NCI-H510A treated with DMSO at 0.1 percent for 48 hours (cell line): ENCODE results near the gene UNC93B1.
A peak's percentile ranks its signal among the peaks of the same experiment; 100 is the strongest.

Experiments
- DNase-seq: peaks from one replicate; lab custom pipeline; 2025; lab: John Stamatoyannopoulos, UW

The UNC93B1 gene

GRCh38 chr11:68022531-68022930, 18.6 kb upstream of the UNC93B1 start:
- DNase-seq: no peak

- DNase-seq: peak; percentile 33
Observed at GRCh38 chr11:68021167-68021787, 17.4 kb upstream of the UNC93B1 start.

- no peak for DNase-seq
Observed at GRCh38 chr11:68020575-68020974, 16.7 kb upstream of the UNC93B1 start.

DNA sequence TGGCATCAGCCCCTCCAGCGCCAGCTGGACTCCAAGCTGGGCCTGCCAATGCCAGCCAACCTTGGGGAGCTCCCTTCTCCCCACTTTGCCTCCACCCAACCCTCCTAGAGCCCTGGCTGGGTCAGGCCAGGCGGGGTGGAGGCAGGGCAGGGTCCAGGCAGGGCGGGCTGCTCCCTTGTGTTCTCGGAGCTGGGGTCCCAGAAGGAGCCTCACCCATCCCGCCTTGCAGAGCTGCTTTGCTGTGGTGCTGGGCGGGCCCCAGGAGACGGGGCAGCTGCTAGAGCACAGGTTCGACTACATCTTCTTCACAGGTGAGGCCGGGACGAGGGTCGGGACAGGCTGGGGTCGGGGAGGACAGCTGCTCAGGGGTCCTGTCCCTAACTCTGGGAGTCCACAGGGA, 15.6 kb upstream of the UNC93B1 start:
- no peak for DNase-seq

GRCh38 chr11:68018730-68019190, 14.9 kb upstream of the UNC93B1 start:
- no peak for DNase-seq

DNA sequence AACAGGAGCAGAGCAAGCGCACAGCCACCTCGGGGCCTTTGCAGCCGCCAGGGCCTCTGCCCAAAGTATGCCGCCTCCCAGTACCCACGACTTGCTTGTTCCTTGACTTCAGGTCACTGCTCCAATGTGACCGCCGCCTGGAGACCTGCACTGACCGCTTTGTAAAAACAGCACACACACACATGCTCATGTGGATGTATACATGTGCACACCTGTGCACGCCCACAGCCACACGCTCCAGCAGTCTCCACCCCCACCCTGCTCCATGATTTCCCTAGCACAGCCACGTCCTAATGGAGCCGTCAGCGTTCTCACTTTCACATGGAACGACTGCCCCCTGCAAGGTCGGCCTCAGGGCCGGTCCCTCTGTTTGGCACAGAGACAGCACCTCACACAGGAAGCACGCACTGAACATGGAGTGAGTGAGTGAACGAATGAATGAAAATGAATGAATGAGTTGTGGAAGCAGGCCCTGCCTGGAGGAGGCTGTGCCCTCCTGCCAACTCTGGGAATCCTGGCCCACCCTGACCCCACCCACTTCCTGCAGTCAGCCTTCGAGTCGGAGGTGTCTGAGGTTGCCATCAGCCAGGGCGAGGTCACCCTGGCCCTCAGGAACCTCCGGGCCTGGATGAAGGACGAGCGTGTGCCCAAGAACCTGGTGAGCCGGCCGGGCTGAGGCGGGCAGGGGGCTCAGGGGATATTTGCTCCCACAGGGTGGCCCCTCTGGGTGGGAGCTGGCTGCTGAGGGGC, 14.3 kb upstream of the UNC93B1 start:
- no peak for DNase-seq

DNA sequence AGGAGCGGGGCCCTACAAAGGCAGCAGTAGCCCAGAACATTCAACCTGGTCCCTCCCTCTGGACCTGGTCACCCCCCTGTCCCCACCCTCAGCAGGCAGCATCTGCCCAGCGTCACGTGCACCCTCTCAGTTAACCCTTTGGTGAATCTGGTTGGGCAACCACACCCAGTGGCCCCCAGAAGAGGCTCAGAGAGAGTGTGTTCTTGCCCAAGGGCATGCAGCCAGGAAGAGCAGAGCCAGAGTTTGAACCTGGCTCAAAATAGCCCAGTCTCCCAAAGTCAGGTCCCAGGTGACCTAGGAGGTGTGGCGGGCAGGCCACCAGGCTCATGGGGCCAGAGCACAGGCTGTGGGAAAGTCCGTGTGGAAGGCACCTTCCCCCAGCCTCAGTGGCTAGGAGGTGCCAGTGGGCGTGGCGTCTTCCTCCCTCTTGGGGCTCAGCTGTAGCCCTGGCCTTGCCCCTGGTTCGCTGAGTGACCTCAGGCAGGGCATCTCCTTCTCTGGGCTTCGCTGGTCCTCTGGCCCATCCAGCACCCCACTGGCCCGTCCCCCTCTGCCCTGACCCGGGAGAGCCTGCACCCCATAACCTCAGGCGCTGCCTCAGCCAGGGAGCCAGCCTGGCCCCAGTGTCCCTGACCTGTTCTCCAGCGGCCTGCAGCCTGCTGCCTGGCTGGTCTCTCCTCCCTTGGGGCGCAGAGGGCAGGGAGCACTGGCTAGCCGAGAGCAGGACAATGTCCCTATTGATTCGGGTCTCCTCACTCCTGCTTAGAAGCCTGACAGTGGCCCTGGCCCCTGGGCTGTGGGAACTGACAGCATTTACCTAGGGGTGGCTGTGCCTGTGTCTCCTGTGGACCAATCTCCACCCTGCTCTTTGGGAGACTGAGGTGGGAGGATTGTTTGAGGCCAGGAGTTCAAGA, 13.3 kb upstream of the UNC93B1 start:
- DNase-seq: no peak

DNA sequence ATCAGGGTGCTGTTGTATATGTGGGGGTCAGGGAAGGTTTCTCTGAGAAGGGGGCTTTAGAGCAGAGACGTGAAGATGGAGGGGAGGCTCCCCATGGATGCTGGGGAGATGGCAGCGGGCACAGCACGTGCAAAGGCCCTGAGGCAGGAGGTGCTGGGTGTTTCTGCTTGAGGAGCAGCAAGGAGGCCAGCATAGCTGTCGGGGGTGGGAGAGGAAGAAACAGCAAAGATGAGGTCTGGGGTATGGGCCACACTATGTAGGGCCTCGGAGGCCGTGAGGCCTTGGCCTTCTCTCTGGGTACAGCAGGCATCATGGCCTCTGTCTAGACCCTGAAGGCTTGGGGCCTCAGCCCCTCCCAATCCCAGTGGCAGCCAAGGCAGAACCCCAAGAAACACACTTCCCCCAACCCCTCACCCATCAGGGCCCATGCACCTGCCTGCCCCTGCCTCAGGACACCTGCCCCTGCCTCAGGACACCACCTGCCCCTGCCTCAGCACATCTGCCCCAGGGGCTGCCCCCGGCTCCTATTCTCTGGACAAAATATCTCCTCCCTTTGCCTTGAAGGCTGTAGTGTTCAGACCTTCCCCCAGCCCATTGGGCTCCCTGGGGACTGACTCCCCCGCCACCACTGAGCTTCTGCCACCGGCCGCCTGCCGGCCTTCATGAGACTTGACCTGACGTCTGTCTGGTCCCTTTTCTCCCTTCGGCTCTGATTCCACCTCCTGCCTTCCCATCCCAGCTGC, 12.4 kb upstream of the UNC93B1 start:
- DNase-seq: no peak

DNA sequence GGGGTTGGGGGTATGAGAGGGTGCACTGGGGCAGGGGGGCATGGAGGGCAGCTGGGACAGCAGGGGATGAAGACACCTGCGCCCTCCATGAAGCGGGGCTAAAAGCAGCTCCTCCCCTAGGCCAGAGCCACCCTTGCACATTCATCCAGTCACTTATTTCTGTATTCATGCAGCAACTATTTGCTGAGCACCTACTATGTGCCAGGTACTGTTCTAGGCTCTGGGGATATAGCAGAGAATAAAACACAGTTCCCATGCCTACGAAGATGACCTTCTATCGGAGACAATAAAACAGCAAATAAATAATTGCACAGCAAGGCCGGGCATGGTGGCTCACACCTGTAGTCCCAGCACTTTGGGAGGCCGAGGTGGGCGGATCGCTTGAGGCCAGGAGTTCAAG, 11.6 kb upstream of the UNC93B1 start:
- DNase-seq: no peak

- DNase-seq: no peak
Observed at GRCh38 chr11:68014947-68015447, 11.1 kb upstream of the UNC93B1 start.

DNA sequence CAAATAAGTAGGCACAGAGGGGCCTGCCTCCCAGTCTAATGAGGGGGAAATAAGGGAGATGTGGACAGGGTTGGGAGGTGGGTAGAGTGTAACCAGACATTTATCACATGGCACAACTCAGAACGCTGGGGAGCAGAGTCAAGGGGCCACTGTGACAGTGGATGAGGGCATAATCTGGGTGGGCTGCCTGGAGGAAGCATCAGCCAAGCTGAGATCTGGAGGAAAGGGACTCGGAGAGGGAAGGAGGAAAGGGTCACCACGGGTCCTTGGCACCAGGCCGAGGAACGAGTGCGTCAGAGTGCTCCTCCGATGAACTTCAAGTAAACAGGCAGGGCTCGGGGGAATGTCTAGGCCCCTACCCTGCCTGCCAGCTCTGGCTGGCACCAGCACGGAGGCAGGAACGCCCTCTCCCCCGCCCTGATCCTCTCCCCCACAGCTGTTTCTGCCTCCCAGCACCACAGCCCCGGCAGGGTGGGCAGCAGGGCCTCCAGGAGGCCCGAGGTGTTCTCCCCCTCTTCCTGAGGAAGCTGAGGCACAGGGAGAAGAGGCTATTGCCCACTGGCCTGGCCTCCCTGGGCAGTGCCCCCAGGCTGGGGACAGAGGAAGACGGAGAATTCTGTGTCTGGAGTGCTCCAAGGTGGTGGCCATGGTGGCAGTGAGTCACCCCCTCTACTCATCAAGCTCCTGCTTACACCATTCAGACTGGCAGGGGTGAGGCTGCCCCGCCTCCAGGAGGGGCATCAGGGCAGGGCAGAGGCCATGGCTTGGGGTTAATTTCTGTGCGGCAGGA, 10.5 kb upstream of the UNC93B1 start:
- DNase-seq: peak; percentile 28

GRCh38 chr11:68013611-68014156, 9.8 kb upstream of the UNC93B1 start:
- DNase-seq: peak; percentile 55

- no peak for DNase-seq
Observed at GRCh38 chr11:68012843-68013610, 9.1 kb upstream of the UNC93B1 start.

GRCh38 chr11:68012044-68012842, 8.3 kb upstream of the UNC93B1 start:
- no peak for DNase-seq

- DNase-seq: no peak
Observed at GRCh38 chr11:68011051-68011943, 7.4 kb upstream of the UNC93B1 start.

DNA sequence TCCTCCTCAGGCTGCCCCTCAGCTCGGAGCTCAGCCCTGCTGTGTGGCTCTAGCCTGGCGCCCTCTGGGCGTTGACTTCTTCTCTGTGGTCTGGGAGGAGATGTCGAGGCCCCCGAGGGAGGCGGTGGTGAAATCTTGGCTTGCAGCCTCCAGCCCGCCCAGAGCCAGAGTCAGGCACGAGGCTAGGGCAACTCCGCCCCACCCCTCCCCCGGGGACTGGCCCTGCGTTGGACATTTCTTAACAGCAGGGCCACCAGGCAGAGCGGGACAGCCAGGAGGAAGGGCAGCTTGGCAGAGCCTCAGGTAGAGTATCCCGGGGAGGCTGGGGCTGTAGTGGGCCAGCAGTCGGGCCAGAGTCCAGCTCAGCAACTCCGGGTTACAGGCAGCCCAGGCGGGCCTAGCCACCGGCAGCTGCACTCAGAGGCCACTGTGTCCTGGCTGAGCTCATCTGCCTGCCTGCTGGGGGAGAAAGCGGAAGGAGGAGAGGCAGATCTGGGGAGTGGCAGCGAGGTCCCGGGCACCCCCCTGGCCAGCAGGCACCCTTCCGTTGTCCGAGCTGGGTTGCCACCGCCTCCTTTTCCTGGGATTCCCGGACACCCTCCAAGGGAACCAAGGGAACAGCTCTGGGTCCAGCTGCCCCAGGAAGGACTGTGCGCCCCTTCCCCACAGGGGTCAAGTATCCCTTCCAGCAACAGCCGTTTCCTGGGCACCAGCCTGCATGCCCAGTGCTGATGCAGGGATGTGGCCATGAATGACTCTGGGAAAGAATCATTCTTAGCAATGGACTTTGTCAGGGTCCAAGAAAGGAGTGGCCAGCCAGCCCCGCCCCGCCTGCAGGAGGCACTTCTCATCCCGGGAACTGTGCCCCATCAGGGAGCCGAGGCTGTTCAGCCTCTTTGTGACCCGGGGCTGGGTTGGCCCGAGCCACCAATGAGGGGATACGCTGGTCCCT, 6.5 kb upstream of the UNC93B1 start, which contains the start of gene ALDH3B1:
Gene ALDH3B1 (plus strand): TSS at position 238 of the 952 bp plus-strand sequence. CDS start 4,971 bp downstream, outside the sequence.
- no peak for DNase-seq
